Measurements from ENCODE around the gene SIM2. TPM values are rescaled to one million over a fixed set of nuclear protein-coding genes. Genes with fewer than 3 reads are reported as not detected.

SIM2 gene
- total RNA-seq, 1 experiment from 2014 or later = 23.9 TPM

- H3K27ac ChIP-seq (ENCODE audit: low read depth, low read length) = no peak overlapping the region
- no peak overlapping the region for H3K9ac ChIP-seq (ENCODE audit: low read length)
- RAD21 ChIA-PET (ENCODE audit: low non-redundant PET in 1 of 2, low total read pairs in 2 of 2, uncharacterized antibody in 2 of 2, unreplicated experiment in 2 of 2) = interaction anchor here (0.8 to 1.5 kb wide), 3 partner anchors 192 to 266 kb away, joined by 3 to 5 read pairs (median 4); no protein-coding TSS in a partner anchor
- CTCF ChIA-PET = interaction anchor here (0.6 to 2.5 kb wide), 5 partner anchors 31 to 566 kb away, joined by 3 to 15 read pairs (median 8); no protein-coding TSS in a partner anchor
- intact Hi-C loops (cut with micrococcal nuclease) = loop anchor here (1.0 kb wide), 1 partner anchor 266 kb away; no protein-coding TSS in a partner anchor
- H3K4me3 ChIP-seq (replicated peaks in 1 of 2; ENCODE audit: low read depth in 1 of 2, low read length in 2 of 2) = no peak overlapping the region
- H3K36me3 ChIP-seq (ENCODE audit: control insufficient read depth in 1 of 2, insufficient read depth in 2 of 2, low read length in 2 of 2) = no peaks in the 10 kb centered on the region
- no TSS peak for BruUV-seq (replicated peaks)
- POLR2A ChIA-PET = interaction anchor here (0.7 to 1.0 kb wide), 2 partner anchors 16 to 73 kb away, joined by 4 to 5 read pairs; no protein-coding TSS in a partner anchor
- peaks cover 0 to 8% of the 10 kb centered on the region in 2 experiments; a peak in 3 of 4 replicates for H3K4me1 ChIP-seq (ENCODE audit: control insufficient read depth in 1 of 2, insufficient read depth in 2 of 2, low read length in 2 of 2)
- H3K79me2 ChIP-seq (ENCODE audit: insufficient read depth, low read length) = no peaks in the 10 kb centered on the region
- peak overlapping the region; percentile 37 for H3K4me2 ChIP-seq (ENCODE audit: low read length)
- H4K20me1 ChIP-seq (ENCODE audit: insufficient read depth) = no peaks in the 10 kb centered on the region
- no peaks in the 10 kb centered on the region for H3K9me3 ChIP-seq (ENCODE audit: control insufficient read depth in 1 of 2, insufficient read depth in 1 of 2, low read depth in 1 of 2, low read length in 2 of 2)
- H2AFZ ChIP-seq (ENCODE audit: low read depth, low read length, poor library complexity, severe bottlenecking) = peak overlapping the region; percentile 97
- ATAC-seq = peak; percentile 89
- peak; percentile 24 for DNase-seq (ENCODE audit: low read depth, low spot score)
- no peaks in the 10 kb centered on the region for H3K9me2 ChIP-seq (ENCODE audit: insufficient read depth)
- H3K27me3 ChIP-seq (ENCODE audit: insufficient read depth, low read length) = no peaks in the 10 kb centered on the region
- peak; percentile 79 for TF ChIP-seq RAD21 (IDR thresholded peaks at IDR 0.05; ENCODE audit: low read depth)
- no peak for TF ChIP-seq JUND (IDR thresholded peaks at IDR 0.05)
- TF ChIP-seq ATF3 (IDR thresholded peaks at IDR 0.05) = no peak
- TF ChIP-seq ZBTB33 (IDR thresholded peaks at IDR 0.05; ENCODE audit: extremely low read depth, insufficient replicate concordance, low read length) = no peak
- TF ChIP-seq ELF1 (IDR thresholded peaks at IDR 0.05; ENCODE audit: borderline replicate concordance, low read depth) = no peak
- TF ChIP-seq ZFX (IDR thresholded peaks at IDR 0.05) = no peak
- TF ChIP-seq SIN3A (IDR thresholded peaks at IDR 0.05; ENCODE audit: low read depth) = no peak
- no peak for TF ChIP-seq REST (IDR thresholded peaks at IDR 0.05; ENCODE audit: low read depth)
- no peak for TF ChIP-seq CEBPB (IDR thresholded peaks at IDR 0.05; ENCODE audit: low read depth)
- TF ChIP-seq YY1 (IDR thresholded peaks at IDR 0.05; ENCODE audit: extremely low read depth, insufficient replicate concordance, low read depth, low read length) = no peak
- TF ChIP-seq EZH2phosphoT487 (IDR thresholded peaks at IDR 0.05; ENCODE audit: borderline replicate concordance) = no peak
- no peak for TF ChIP-seq TCF7L2 (IDR thresholded peaks at IDR 0.05; ENCODE audit: borderline replicate concordance, extremely low read depth, insufficient read depth, insufficient read length)
- peak; percentile 56 for TF ChIP-seq MAX (IDR thresholded peaks at IDR 0.05)
- no peak for TF ChIP-seq FOSL1 (IDR thresholded peaks at IDR 0.05; ENCODE audit: low read depth)
- no peak for TF ChIP-seq POLR2A (IDR thresholded peaks at IDR 0.05; ENCODE audit: borderline replicate concordance, extremely low read depth, insufficient read depth, insufficient read length)
- TF ChIP-seq CTCF (IDR thresholded peaks at IDR 0.05 in 2 of 3, conservative IDR thresholded peaks at IDR 0.05 in 1 of 3; ENCODE audit: borderline replicate concordance in 1 of 3, insufficient read depth in 1 of 3, low read depth in 2 of 3, low read length in 2 of 3) = peak; percentile 64 to 68 (median 66); a peak in 5 of 6 replicates
- TF ChIP-seq EGR1 (IDR thresholded peaks at IDR 0.05; ENCODE audit: low read depth) = no peak
- TF ChIP-seq SP1 (IDR thresholded peaks at IDR 0.05; ENCODE audit: low read depth) = no peak
Observed at GRCh38 chr21:36661511-36662309, 37.2 kb upstream of the SIM2 start.
